ENCODE measurements around the gene CP.

- TF ChIP-seq MAX (IDR thresholded peaks at IDR 0.05) (no peak), TAF1 (IDR thresholded peaks at IDR 0.05; ENCODE audit: low read depth) (no peak), EP300 (IDR thresholded peaks at IDR 0.05; ENCODE audit: borderline replicate concordance) (no peak), YY1 (IDR thresholded peaks at IDR 0.05; ENCODE audit: low read depth) (no peak), FOXM1 (IDR thresholded peaks at IDR 0.05; ENCODE audit: borderline replicate concordance, low read depth) (no peak), ZBTB7A (IDR thresholded peaks at IDR 0.05; ENCODE audit: low read depth) (no peak), REST (IDR thresholded peaks at IDR 0.05; ENCODE audit: low read depth) (no peak)
Observed at GRCh38 chr3:149128821-149129220, 92.8 kb downstream of the CP start.

Measured in Ishikawa (cell line).